Colon (tissue), 2 donors: ENCODE measurements around the gene CDHR5.

Experiments
- FAIRE-seq: peaks from 2 replicates; lab custom pipeline; 2012; peaks lifted over from hg19 to GRCh38; lab: Jason Lieb, UNC
- donor health status: control.
- donor health status: control.

CDHR5 gene

GRCh38 chr11:621838-622237 lies 2.9 kb downstream of the CDHR5 start:
- no peak for FAIRE-seq

- FAIRE-seq: no peak
Measured at GRCh38 chr11:620935-621814, 3.6 kb downstream of the CDHR5 start.

GRCh38 chr11:620201-620600 lies 4.6 kb downstream of the CDHR5 start:
- no peak for FAIRE-seq

GRCh38 chr11:619628-620050 lies 5.1 kb downstream of the CDHR5 start:
- FAIRE-seq: no peak

GRCh38 chr11:618856-619627 lies 5.7 kb downstream of the CDHR5 start:
- FAIRE-seq: no peak

- FAIRE-seq: no peak
Measured at GRCh38 chr11:617912-618682, 6.7 kb downstream of the CDHR5 start.

- no peak for FAIRE-seq
Measured at GRCh38 chr11:617199-617911, 7.4 kb downstream of the CDHR5 start.

- no peak for FAIRE-seq
Measured at GRCh38 chr11:616320-617198, 8.2 kb downstream of the CDHR5 start.

GRCh38 chr11:615504-616319 lies 9.0 kb downstream of the CDHR5 start, which contains the start of gene IRF7:
Gene IRF7 (minus strand): TSS chr11:615950. CDS start chr11:615364, 586 bp downstream.
- no peak for FAIRE-seq

GRCh38 chr11:614623-615503 lies 9.9 kb downstream of the CDHR5 start:
- no peak for FAIRE-seq

- FAIRE-seq: no peak
Measured at GRCh38 chr11:614021-614622, 10.6 kb downstream of the CDHR5 start.

- FAIRE-seq: no peak
Measured at GRCh38 chr11:613369-613968, 11.3 kb downstream of the CDHR5 start.

- no peak for FAIRE-seq
Measured at GRCh38 chr11:612961-613300, 11.8 kb downstream of the CDHR5 start.

- no peak for FAIRE-seq
Measured at GRCh38 chr11:612201-612960, 12.4 kb downstream of the CDHR5 start.

- FAIRE-seq: no peak
Measured at GRCh38 chr11:611001-611996, 13.5 kb downstream of the CDHR5 start.
